ENCODE measurements around the gene SSBP2. TPM values are rescaled to one million over a fixed set of nuclear protein-coding genes. Genes with fewer than 3 reads are reported as not detected.

The SSBP2 gene
- total RNA-seq, 1 donor from 2014 or later, result 149 TPM

- no peak for TF ChIP-seq CTCF (IDR thresholded peaks at IDR 0.05; ENCODE audit: unreplicated experiment)
- Mint-ChIP-seq H3K9me3 (ENCODE audit: unreplicated experiment) (no peaks in the 10 kb centered on the region), H3K27ac (ENCODE audit: unreplicated experiment) (peak overlapping the region; percentile 48), H3K4me3 (ENCODE audit: unreplicated experiment) (no peak overlapping the region), H3K4me1 (ENCODE audit: unreplicated experiment) (peaks cover 30% of the 10 kb centered on the region), H3K36me3 (ENCODE audit: low read depth, unreplicated experiment) (no peaks in the 10 kb centered on the region), H3K27me3 (ENCODE audit: unreplicated experiment) (peaks cover 3% of the 10 kb centered on the region)
- no peak for DNase-seq (ENCODE audit: low spot score)
Observed at GRCh38 chr5:81554647-81555046, 196.2 kb downstream of the SSBP2 start.

DNA sequence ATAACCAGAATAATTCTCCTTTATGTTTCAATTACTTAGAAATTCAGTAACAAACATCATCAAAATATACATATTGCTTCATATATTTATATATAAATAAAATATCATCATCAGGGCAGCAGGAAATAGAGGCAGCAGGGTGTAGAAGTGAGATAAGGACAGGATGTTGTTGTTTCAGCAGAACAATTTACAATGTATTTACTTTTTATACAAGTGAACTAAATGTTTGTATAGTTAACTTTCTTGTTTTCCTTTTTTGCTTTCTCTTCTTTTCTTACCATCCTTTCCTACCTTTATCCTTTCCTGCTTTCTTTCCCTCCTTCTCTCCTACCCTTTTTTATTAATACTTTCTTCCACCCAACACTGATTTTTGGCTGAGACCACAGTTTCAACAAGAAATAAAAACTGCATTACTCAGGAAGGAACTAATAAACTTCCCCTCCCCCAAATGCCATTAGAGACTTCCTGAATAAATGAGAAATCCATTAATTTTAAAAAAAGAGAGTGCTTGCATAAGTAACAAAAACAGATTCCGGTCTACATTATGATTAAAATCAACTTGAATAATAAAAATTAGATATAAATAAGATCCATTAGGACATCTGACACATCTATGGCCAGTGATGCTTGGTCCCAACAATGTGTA lies 197.2 kb downstream of the SSBP2 start:
- peak overlapping the region; percentile 9 for H3K4me3 Mint-ChIP-seq (ENCODE audit: unreplicated experiment)
- no peaks in the 10 kb centered on the region for H3K9me3 Mint-ChIP-seq (ENCODE audit: unreplicated experiment)
- peaks cover 30% of the 10 kb centered on the region for H3K4me1 Mint-ChIP-seq (ENCODE audit: unreplicated experiment)
- no peak for DNase-seq (ENCODE audit: low spot score)
- no peak for TF ChIP-seq CTCF (IDR thresholded peaks at IDR 0.05; ENCODE audit: unreplicated experiment)
- peak overlapping the region; percentile 99 for H3K27ac Mint-ChIP-seq (ENCODE audit: unreplicated experiment)
- peaks cover 3% of the 10 kb centered on the region for H3K27me3 Mint-ChIP-seq (ENCODE audit: unreplicated experiment)
- no peaks in the 10 kb centered on the region for H3K36me3 Mint-ChIP-seq (ENCODE audit: low read depth, unreplicated experiment)

DNA sequence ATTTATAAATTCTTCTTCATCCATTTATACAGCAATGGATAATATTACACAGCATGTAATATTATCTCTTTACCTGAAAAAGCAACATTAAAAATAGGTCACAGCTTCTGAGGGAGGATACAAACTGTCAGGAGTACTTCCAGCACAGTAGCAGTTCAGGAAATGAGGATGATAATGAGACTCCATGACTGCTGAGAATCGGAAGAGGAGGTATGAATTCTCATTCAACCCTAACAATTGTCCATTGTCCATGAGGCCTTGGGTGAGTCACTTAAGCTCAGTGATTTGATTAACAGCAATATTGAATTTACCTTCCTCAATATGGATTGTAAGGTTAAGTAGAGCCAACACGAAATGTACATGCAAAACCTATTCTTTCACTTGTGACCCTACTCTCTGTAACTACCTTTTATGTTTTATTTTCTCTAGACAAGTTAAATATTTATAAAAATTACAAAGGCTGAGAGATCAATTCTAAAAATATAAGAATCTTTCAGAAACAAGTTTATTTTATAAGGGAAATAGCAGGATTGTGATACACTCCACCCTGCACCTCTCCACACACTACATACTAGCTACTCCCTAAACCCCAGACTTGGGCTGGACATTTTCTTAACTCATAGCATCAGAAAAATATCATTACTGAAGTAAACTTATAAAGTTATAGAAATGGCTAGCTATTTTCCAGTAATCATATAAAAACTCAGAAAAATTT lies 197.9 kb downstream of the SSBP2 start:
- no peak overlapping the region for H3K4me3 Mint-ChIP-seq (ENCODE audit: unreplicated experiment)
- peak overlapping the region; percentile 99 for H3K27ac Mint-ChIP-seq (ENCODE audit: unreplicated experiment)
- H3K9me3 Mint-ChIP-seq (ENCODE audit: unreplicated experiment), result no peaks in the 10 kb centered on the region
- DNase-seq (ENCODE audit: low spot score), result no peak
- H3K27me3 Mint-ChIP-seq (ENCODE audit: unreplicated experiment), result peaks cover 3% of the 10 kb centered on the region
- TF ChIP-seq CTCF (IDR thresholded peaks at IDR 0.05; ENCODE audit: unreplicated experiment), result no peak
- peaks cover 4% of the 10 kb centered on the region for H3K36me3 Mint-ChIP-seq (ENCODE audit: low read depth, unreplicated experiment)
- peaks cover 23% of the 10 kb centered on the region for H3K4me1 Mint-ChIP-seq (ENCODE audit: unreplicated experiment)

DNA sequence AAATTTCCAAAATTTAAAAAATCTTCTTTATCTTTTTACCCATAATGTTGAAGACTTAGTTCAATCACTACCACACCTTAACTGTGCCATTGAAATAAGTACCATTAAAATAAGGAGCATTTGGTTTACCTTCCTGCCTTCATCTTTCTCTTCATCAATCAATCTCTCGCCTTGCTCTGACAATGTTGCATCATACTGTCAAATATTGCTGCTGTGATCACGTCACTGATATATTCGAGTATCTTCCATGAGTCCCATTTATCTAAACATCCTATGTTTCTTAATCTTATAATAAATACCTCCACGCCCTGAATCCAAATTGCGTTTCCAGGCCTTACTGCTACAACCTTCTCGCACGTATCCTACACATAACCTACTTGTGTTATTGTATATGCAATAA lies 201.8 kb downstream of the SSBP2 start:
- Mint-ChIP-seq H3K27me3 (ENCODE audit: unreplicated experiment) (peaks cover 1% of the 10 kb centered on the region), H3K36me3 (ENCODE audit: low read depth, unreplicated experiment) (peaks cover 23% of the 10 kb centered on the region), H3K4me3 (ENCODE audit: unreplicated experiment) (no peak overlapping the region), H3K27ac (ENCODE audit: unreplicated experiment) (no peak overlapping the region), H3K4me1 (ENCODE audit: unreplicated experiment) (peaks cover 20% of the 10 kb centered on the region), H3K9me3 (ENCODE audit: unreplicated experiment) (no peaks in the 10 kb centered on the region)
- no peak for TF ChIP-seq CTCF (IDR thresholded peaks at IDR 0.05; ENCODE audit: unreplicated experiment)
- DNase-seq (ENCODE audit: low spot score), result no peak

DNA sequence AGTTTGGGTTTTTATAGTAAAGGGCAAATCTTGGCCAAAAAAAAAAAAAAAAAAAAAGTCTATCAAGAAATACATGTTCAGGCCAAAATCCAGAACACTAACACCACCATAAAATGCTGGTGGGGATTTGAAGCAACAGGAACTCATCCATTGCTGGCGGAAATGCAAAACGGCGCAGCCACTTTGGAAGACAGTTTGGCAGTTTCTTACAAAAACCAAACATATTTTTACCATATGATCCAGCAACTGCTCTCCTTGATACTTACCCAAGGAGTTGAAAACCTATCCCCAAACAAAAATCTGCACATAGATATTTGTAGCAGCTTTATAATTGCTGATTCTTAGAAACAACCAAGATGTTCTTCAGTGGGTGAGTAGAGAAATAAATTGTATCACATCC lies 203.9 kb downstream of the SSBP2 start:
- peaks cover 32% of the 10 kb centered on the region for H3K36me3 Mint-ChIP-seq (ENCODE audit: low read depth, unreplicated experiment)
- peaks cover 13% of the 10 kb centered on the region for H3K4me1 Mint-ChIP-seq (ENCODE audit: unreplicated experiment)
- no peak overlapping the region for H3K27ac Mint-ChIP-seq (ENCODE audit: unreplicated experiment)
- H3K27me3 Mint-ChIP-seq (ENCODE audit: unreplicated experiment), result no peaks in the 10 kb centered on the region
- no peak for DNase-seq (ENCODE audit: low spot score)
- no peak for TF ChIP-seq CTCF (IDR thresholded peaks at IDR 0.05; ENCODE audit: unreplicated experiment)
- no peaks in the 10 kb centered on the region for H3K9me3 Mint-ChIP-seq (ENCODE audit: unreplicated experiment)
- no peak overlapping the region for H3K4me3 Mint-ChIP-seq (ENCODE audit: unreplicated experiment)

All from endothelial cell (in vitro differentiated cells).